Measurements from ENCODE around the gene SLC25A12.

DNA sequence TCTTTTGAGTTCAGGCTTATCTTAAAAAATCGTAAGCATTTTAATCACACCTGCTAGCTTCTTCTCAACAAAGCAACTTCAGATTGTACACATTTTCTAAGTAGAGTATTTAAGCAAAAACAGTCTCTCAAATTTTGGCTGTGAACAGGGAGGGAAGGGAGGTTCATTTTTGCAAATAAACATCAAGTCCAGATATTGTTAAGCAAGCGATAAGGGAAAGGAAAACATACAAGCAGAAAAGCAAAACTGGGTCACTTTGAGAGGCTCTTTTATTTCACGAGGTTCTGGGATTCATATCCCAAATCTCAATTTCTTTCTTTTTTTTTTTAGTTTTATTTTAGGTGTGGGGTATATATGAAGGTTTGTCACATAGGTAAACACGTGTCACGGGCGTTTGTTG is 79.9 kb downstream of the SLC25A12 start:
- TF ChIP-seq, protein P1, sequence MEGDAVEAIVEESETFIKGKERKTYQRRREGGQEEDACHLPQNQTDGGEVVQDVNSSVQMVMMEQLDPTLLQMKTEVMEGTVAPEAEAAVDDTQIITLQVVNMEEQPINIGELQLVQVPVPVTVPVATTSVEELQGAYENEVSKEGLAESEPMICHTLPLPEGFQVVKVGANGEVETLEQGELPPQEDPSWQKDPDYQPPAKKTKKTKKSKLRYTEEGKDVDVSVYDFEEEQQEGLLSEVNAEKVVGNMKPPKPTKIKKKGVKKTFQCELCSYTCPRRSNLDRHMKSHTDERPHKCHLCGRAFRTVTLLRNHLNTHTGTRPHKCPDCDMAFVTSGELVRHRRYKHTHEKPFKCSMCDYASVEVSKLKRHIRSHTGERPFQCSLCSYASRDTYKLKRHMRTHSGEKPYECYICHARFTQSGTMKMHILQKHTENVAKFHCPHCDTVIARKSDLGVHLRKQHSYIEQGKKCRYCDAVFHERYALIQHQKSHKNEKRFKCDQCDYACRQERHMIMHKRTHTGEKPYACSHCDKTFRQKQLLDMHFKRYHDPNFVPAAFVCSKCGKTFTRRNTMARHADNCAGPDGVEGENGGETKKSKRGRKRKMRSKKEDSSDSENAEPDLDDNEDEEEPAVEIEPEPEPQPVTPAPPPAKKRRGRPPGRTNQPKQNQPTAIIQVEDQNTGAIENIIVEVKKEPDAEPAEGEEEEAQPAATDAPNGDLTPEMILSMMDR (IDR thresholded peaks at IDR 0.05): no peak
- TF ChIP-seq POLR2A (IDR thresholded peaks at IDR 0.05): no peak
